Stimulated activated CD8-positive, alpha-beta memory T cell treated with anti-CD3 and anti-CD28 coated beads, Interleukin-12 subunit alpha, Interleukin-12 subunit beta, amount 100 ng/mL, for 4 hours (primary cell): Measurements from ENCODE around the gene SYNM.

ENCODE experiments used
- DNase-seq: peaks from one replicate; pipeline ENCODE4 v3.0.0-alpha.2; 2020; ENCODE audit warnings: low read depth

The SYNM gene

DNA sequence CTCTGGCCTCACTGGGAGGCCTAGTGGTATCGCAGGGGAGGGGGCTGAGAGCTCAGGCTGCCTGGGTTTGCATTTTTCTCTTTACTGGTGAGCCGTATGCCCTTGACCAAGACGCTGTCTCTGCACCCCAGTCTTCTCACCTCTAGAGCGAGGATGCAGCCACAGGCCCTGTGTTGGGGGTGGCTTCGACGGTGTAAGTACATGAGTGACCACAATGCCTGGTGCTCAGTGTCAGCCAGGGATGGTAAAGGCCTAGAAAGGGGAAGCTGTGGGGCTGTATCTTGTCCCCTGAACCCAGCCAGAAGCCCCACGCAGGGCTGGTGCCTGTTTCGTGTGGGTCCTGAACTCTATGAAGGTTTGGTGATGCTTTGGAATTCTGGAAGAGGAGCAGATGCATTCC, 19.8 kb downstream of the SYNM start:
- no peak for DNase-seq

DNA sequence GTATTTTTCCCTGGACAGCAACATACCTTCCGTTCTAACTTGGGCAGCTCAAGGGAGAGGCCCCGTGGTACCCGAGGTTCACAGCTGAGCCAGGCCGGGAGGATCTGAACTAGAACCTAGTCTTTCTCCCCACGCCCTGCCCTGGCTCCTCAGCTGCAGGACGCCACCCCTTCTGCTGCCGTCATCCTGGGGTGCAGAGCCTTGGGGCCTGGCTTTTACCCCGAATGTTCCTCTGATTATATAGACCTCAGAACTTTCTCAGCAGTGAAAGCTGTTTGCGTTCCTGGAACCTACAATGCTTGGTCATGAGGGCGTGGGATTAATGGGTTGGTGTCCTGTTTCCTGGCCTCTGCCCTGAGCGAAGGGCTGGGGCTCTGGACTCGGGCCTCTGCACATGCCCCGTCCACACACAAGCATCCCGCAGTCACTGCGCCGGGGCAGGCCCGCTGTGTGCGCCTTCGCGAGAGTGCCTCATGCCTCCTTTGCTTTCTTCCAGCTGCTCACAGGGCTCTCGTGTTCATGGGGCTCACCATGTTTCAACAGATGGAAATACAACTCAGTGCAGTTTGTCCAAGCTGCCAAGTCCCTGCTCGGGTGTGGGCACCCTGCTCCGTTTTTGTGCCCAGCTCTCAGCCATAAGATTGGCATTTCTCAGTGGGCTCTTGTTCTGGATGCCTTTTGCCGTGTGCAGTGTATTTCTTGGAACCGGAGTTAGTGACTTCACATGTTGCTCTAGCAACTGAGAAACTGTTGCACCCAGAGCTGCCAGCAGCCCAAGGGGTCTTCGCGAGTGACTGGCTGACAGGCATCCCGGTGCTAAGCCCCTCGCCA, 20.4 kb downstream of the SYNM start:
- no peak for DNase-seq

DNA sequence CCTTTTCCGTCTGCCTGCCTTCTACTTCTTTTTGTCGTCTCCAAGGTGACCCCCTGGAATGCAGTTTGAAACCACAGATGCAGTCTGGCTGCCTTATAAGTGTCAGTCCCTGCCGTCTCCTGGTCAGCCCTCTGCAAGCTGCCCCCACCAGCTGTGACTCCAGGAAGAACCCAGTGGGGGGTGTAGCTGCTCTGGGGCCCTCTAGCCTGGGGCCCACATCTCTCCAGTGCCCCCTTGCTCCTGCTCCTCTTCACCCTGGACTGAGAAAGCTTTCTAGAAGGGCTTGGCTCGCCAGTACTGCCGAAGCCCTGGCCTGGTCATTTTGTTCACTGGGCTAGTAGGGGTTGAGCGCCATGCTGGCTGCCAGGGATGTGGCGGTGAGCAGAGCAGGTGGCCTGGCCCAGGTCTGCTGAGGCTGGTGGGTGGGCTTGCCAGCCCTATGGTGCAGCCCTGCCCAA, 21.3 kb downstream of the SYNM start:
- DNase-seq = no peak

DNA sequence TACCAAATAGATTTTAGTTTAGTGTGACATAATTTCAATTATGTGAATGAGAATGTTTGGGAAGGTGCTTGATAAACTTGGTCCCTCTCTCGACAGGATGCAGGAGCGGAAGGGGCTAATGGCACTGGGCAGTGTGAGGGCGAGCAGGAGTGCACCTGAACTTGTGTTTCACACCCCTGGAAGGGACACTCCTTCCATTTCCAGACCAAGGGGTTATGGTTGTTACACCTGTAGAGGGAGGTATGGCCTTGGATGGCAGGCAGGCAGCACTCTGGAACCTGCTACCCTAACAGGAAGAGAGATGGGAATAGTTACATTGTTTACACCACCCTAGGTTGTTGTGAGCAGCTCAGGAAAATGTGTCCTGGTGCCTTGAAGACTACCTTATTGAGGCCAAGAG, 22.1 kb downstream of the SYNM start:
- DNase-seq = no peak

DNA sequence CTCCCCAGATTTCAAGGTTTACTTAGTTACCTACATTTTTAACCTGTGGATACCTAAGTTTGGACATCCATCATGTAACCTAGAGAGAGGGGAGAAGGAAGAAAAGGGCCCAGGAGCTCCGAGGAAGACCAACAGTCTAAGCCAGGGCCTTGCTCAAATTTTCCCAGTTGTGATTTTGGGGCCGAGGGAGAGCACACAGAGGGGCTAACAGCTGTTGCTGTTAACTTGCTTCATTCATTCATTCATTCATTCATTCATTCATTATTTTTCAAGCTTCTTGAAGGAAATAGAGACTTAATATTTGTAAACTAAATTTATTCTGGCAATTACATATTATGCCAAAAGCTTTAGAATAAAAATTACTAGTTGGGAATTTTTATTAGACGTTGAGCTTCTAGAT, 22.9 kb downstream of the SYNM start:
- no peak for DNase-seq

DNA sequence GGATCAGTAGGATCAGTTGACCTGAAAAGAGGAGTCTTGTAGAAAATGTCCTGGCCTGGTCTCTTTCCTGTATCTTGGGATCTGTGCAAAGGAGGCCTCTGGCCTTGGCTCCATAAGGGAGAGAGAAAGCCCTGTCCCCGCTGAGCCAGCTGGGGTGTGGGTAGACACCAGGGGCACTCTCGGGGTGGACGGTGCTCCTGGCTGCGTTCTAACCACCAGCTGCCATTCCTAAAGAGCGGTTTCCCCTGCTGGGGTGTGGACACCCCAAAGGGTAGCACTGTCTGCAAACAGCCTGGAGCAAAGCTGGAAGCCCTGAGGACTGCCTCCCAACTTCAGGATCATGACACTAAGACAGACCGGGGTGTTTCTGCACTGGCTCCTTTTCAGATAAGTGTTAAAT, 23.5 kb downstream of the SYNM start:
- no peak for DNase-seq

DNA sequence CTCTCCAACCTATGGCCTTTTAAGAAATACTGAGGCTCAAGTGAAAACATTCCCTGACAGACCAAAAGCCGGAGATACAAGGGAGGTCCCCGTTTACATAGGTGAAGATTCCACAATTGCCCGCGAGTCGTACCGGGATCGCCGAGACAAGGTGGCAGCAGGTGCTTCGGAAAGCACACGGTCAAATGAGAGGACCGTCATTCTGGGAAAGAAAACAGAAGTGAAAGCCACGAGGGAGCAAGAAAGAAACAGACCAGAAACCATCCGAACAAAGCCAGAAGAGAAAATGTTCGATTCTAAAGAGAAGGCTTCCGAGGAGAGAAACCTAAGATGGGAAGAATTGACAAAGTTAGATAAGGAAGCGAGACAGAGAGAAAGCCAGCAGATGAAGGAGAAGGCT, 24.8 kb downstream of the SYNM start:
- no peak for DNase-seq

DNA sequence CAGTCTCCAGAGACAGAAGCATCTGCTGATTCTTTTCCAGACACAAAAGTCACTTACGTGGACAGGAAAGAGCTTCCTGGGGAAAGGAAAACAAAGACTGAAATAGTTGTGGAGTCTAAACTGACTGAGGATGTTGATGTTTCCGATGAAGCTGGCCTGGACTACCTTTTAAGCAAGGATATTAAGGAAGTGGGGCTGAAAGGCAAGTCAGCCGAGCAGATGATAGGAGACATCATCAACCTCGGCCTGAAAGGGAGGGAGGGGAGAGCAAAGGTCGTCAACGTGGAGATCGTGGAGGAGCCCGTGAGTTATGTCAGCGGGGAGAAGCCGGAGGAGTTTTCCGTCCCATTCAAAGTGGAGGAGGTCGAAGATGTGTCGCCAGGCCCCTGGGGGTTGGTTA, 25.4 kb downstream of the SYNM start:
- no peak for DNase-seq

DNA sequence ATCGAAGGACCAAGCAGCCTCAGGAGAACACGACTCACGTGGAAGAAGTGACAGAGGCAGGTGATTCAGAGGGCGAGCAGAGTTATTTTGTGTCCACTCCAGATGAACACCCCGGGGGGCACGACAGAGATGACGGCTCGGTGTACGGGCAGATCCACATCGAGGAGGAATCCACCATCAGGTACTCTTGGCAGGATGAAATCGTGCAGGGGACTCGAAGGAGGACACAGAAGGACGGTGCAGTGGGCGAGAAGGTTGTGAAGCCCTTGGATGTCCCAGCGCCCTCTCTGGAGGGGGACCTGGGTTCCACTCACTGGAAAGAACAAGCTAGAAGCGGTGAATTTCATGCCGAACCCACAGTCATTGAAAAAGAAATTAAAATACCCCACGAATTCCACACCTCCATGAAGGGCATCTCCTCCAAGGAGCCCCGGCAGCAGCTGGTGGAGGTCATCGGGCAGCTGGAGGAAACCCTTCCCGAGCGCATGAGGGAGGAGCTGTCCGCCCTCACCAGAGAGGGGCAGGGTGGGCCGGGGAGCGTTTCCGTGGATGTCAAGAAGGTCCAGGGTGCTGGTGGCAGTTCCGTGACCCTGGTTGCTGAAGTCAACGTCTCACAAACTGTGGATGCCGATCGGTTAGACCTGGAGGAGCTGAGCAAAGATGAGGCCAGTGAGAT, 26.0 kb downstream of the SYNM start:
- DNase-seq = no peak

DNA sequence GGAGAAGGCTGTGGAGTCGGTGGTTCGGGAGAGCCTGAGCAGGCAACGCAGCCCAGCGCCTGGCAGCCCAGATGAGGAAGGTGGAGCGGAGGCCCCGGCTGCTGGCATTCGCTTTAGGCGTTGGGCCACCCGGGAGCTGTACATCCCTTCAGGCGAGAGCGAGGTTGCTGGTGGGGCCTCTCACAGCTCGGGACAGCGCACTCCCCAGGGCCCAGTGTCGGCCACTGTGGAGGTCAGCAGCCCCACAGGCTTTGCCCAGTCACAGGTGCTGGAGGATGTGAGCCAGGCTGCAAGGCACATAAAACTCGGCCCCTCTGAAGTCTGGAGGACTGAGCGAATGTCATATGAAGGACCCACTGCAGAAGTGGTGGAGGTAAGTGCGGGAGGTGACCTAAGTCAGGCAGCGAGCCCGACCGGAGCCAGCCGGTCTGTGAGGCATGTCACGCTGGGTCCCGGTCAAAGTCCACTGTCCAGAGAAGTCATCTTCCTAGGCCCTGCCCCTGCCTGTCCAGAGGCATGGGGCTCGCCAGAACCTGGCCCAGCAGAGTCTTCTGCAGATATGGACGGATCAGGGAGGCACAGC, 26.7 kb downstream of the SYNM start:
- no peak for DNase-seq

DNA sequence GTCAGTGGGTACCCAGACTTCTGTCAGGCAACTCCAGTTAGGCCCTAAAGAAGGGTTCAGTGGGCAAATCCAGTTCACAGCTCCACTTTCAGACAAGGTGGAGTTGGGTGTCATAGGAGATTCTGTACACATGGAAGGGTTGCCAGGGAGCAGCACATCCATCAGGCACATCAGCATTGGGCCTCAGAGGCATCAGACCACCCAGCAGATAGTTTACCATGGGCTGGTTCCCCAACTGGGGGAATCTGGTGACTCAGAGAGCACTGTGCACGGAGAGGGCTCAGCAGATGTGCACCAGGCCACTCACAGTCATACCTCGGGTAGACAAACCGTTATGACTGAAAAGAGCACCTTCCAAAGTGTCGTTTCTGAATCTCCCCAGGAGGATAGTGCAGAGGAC, 27.2 kb downstream of the SYNM start:
- no peak for DNase-seq

DNA sequence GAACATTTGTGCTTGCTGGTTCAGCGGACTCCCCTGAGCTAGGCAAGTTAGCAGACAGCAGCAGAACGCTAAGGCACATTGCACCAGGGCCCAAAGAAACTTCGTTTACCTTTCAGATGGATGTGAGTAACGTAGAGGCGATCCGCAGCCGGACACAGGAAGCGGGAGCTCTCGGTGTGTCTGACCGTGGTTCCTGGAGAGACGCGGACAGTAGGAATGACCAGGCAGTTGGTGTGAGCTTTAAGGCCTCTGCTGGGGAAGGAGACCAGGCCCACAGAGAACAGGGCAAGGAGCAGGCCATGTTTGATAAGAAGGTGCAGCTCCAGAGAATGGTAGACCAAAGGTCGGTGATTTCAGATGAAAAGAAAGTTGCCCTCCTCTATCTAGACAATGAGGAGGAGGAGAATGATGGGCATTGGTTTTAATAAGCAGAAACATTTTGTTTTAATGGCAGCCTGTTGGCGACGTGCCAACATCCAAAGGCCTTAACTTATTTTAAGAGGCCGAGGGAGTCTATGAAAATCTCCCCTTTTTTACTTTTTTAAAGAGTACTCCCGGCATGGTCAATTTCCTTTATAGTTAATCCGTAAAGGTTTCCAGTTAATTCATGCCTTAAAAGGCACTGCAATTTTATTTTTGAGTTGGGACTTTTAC, 27.9 kb downstream of the SYNM start:
- DNase-seq = no peak

DNA sequence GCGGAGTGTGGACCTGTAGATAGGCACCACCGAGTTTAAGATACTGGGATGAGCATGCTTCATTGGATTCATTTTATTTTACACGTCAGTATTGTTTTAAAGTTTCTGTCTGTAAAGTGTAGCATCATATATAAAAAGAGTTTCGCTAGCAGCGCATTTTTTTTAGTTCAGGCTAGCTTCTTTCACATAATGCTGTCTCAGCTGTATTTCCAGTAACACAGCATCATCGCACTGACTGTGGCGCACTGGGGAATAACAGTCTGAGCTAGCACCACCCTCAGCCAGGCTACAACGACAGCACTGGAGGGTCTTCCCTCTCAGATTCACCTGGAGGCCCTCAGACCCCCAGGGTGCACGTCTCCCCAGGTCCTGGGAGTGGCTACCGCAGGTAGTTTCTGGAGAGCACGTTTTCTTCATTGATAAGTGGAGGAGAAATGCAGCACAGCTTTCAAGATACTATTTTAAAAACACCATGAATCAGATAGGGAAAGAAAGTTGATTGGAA, 29.5 kb downstream of the SYNM start:
- no peak for DNase-seq

DNA sequence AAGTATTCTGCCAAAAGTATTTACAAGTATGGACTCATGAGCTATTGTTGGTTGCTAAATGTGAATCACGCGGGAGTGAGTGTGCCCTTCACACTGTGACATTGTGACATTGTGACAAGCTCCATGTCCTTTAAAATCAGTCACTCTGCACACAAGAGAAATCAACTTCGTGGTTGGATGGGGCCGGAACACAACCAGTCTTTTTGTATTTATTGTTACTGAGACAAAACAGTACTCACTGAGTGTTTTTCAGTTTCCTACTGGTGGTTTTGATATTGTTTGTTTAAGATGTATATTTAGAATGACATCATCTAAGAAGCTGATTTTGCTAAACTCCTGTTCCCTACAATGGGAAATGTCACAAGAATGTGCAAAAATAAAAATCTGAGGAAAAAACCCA, 30.3 kb downstream of the SYNM start:
- DNase-seq = no peak

DNA sequence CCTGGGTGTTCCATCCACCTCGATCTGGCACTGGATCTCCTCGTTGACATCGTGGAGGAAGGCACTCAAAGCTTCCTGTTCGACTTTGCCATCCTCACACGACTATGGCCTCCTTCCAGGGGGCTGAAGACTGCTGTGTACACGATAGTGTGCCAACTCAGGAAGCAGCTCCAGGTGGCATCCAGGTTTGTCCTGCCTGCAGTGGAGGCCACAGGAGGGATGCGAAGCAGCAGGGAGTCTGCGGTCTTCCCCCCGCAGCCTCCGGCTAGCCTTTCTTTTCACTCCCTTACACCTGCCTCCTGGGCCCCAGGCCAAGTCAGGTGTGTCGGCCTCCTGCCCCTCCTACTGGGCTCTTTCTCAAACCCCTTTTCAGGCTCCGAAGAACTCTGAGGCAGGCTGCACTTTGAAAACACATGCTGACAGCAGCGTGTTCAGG, 32.2 kb downstream of the SYNM start:
- DNase-seq = no peak

DNA sequence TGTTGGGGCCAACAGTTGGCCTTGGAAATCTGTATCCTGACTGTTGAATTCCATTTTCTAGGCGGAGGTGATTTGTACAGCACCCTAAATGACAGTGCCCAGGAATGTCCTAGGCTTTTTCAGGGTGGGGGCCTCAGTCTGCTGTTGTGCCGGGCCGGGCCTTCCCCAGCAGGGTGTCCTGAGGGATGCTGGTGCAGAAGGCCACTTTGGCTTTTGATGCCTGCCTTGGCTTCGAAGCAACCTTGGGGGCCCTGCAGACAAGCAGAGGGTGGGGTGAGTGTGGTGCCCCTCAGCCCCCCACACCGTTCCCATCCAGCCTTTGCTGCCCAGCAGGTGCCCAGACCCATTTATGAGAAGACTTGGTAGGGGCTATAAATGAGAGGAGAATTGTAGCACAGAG, 33.0 kb downstream of the SYNM start:
- DNase-seq = no peak

DNA sequence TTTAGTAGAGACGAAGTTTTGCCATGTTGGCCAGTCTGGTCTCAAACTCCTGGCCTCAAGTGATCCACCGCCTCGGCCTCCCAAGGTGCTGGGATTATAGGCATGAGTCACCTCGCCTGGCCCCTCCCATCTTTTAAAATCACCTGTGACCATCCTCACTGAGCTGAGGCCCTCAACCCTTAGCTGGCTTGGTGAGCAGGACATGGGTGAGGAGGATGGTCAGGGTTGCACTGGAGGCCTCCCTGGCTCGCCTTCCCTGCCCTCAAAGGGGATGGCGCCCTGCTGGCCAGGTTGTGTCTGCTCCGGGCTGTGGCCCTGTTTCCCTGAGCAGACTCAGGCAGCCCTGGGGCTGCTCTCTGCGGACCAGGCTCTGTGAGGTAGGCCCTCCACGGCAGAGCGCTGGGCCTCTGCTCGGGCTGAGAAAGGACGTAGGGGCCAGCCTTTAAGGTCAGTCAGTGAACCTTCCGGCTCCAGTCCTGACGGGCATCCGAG, 33.7 kb downstream of the SYNM start:
- DNase-seq = no peak

DNA sequence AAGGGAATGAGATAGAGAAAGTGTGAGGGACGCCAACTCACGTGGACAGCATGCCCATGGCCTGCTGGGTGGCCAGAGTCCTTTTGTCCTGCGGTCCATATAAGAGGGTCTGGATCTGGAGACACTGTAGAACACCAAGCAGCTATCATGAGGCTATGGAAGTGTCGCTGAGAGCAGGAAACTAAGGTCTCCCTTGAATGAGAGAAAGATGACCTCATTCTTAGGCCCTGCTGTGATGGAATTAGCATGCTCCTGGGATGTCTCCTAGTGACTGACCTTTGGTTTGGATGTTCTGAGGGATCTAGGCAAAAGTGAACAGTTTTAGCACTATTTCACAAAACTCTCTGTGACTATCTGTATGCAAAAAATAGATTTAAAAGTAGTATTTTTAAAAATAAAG, 34.4 kb downstream of the SYNM start:
- no peak for DNase-seq

DNA sequence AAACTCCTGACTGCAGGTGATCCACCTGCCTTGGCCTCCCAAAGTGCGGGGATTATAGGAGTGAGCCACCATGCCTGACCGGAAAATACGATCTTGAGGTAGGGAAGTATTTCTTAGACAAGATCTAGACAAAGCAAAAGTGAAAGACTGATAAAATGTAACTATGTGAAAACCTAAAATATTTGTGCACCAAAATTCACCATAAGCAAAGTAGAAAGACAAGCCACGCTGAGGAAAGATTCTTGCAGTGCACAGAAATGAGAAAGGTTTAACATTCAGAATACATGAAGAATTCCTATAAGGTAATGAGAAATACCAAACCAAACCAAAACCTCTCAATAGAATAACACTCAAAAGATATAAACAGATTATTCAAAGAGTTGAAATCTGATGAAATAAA, 35.7 kb downstream of the SYNM start:
- DNase-seq = no peak

DNA sequence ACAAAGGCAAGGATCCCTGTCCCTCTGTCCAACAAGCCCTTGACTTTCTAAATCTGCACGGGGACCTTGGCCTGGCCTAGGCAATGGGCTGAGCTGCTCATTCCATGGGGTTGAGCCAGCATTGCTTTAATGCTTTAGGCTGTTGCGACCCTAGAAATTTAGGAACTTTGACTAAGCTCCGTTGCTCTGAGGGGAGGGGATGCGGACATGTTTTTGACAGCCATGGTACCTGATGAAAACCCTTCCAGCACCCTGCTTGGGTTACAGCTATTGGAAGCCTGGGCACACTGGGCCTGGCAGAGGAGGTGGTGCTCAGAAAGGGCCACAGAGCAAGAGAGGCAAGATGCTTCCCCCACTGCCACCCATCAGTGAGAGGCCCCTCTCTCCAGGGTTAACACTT, 37.1 kb downstream of the SYNM start:
- no peak for DNase-seq

DNA sequence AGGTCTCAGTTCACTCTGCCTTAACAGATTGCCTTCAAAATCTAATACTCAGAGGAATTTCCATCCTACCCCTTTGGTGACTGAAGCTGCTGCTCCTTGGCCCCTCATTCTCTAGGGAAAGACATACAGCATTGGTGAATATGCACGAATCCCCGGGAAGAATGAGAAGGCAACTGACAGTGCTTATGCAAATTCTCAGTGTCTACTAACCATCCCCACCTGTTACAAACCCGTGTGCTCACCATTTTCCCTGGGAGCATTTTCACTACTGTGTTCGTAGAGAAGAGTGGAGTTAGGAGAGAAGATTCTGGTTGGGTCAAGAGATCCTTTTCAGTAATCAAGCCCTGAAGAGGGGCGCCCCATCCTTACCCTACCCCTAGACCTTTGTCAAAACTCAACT, 37.7 kb downstream of the SYNM start:
- DNase-seq = no peak

DNA sequence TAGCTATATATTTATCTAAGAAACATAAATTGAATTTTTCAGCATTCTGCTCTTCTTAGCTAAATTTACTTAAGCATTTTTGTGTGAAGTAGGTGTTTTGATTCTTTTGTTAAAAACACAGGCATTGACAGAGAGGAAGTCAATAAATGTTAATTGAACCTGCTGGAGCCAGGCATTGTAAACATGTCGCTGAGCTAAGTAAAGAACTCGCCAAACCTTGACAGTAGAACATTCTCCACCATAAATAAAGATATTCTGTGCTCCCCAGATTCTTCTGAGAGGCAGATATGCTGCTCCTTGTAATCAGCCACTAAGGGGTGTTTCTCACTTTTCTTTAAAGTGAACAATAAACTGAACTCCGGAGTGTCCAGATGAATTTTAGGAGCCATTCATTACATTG, 38.4 kb downstream of the SYNM start:
- DNase-seq = no peak
